Kidney glomerular epithelial cell (primary cell): ENCODE measurements around the gene MEI4.
"Not testable (repeated sequence)": the region's sequence is repeated elsewhere in the genome, so short reads cannot be mapped to it uniquely, and the experiment has no call there.

Source experiments
- DNase-seq: peaks from one replicate; lab custom pipeline; 2025; lab: John Stamatoyannopoulos, UW

Gene MEI4

GRCh38 chr6:77678048-77678447 lies 25.2 kb downstream of the MEI4 start:
- no peak for DNase-seq

GRCh38 chr6:77683515-77683914 lies 30.7 kb downstream of the MEI4 start:
- DNase-seq, result no peak

- no peak for DNase-seq
Observed at GRCh38 chr6:77686931-77687330, 34.1 kb downstream of the MEI4 start.

- DNase-seq, result no peak
Observed at GRCh38 chr6:77688649-77689048, 35.8 kb downstream of the MEI4 start.

GRCh38 chr6:77700095-77700494 lies 47.3 kb downstream of the MEI4 start:
- not testable (repeated sequence) for DNase-seq

- no peak for DNase-seq
Observed at GRCh38 chr6:77707603-77708002, 54.8 kb downstream of the MEI4 start.

- DNase-seq, result no peak
Observed at GRCh38 chr6:77715588-77715987, 62.7 kb downstream of the MEI4 start.

GRCh38 chr6:77716311-77716710 lies 63.5 kb downstream of the MEI4 start:
- no peak for DNase-seq

- DNase-seq, result not testable (repeated sequence)
Observed at GRCh38 chr6:77736010-77736409, 83.2 kb downstream of the MEI4 start.

- DNase-seq, result peak; percentile 25
Observed at GRCh38 chr6:77740380-77740779, 87.5 kb downstream of the MEI4 start.

GRCh38 chr6:77752156-77752555 lies 99.3 kb downstream of the MEI4 start:
- not testable (repeated sequence) for DNase-seq

- DNase-seq, result no peak
Observed at GRCh38 chr6:77762386-77762785, 109.5 kb downstream of the MEI4 start.

GRCh38 chr6:77763124-77763523 lies 110.3 kb downstream of the MEI4 start:
- DNase-seq, result no peak

GRCh38 chr6:77764364-77764763 lies 111.5 kb downstream of the MEI4 start:
- DNase-seq, result no peak

GRCh38 chr6:77773157-77773822 lies 120.5 kb downstream of the MEI4 start:
- no peak for DNase-seq

- no peak for DNase-seq
Observed at GRCh38 chr6:77774457-77774856, 121.6 kb downstream of the MEI4 start.

GRCh38 chr6:77776441-77776840 lies 123.6 kb downstream of the MEI4 start:
- DNase-seq, result no peak

- DNase-seq, result no peak
Observed at GRCh38 chr6:77778527-77778926, 125.7 kb downstream of the MEI4 start.

- DNase-seq, result no peak
Observed at GRCh38 chr6:77786935-77787629, 134.2 kb downstream of the MEI4 start.

- no peak for DNase-seq
Observed at GRCh38 chr6:77796824-77797809, 144.3 kb downstream of the MEI4 start.

- no peak for DNase-seq
Observed at GRCh38 chr6:77812304-77812703, 159.5 kb downstream of the MEI4 start.

- no peak for DNase-seq
Observed at GRCh38 chr6:77813090-77813489, 160.3 kb downstream of the MEI4 start.

- no peak for DNase-seq
Observed at GRCh38 chr6:77814119-77814518, 161.3 kb downstream of the MEI4 start.
